Tibial artery (tissue), 4 donors: ENCODE data around the gene ZNF57.

Experiments used
- DNase-seq, 2 donors: peaks; one replicate each; pipeline ENCODE4 v3.0.0-alpha.2; 2019
- H3K27ac ChIP-seq, 2 donors: fragments of 200-600 bp; sonication (generic) in 1 of 2; 1 replicate in 1 of 2; 2 replicates in 1 of 2; pipeline ENCODE4 v1.5.1; 2018 to 2019; ENCODE audit warnings: mild to moderate bottlenecking in 1 of 2
- H3K27me3 ChIP-seq, 2 donors: fragments of 200-600 bp; sonication (generic) in 1 of 2; one replicate each; pipeline versions ENCODE4 v1.5.1 to v1.6.0; 2016 to 2019
- H3K36me3 ChIP-seq, 3 donors: fragments of 200-600 bp; sonication (generic) in 2 of 3; one replicate each; pipeline ENCODE4 v1.5.1; 2016 to 2019; ENCODE audit warnings: mild to moderate bottlenecking in 2 of 3
- H3K4me1 ChIP-seq, 4 donors: fragments of 200-600 bp; sonication (generic) in 2 of 4; 1 replicate in 3 of 4; 2 replicates in 1 of 4; pipeline ENCODE4 v1.5.1; 2016 to 2019
- H3K4me3 ChIP-seq, 2 donors: fragments of 200-600 bp; sonication (generic) in 1 of 2; 1 replicate in 1 of 2; 2 replicates in 1 of 2; pipeline ENCODE4 v1.5.1; 2018 to 2019; ENCODE audit warnings: mild to moderate bottlenecking in 2 of 2
- H3K9me3 ChIP-seq, 3 donors: fragments of 200-600 bp; sonication (generic) in 1 of 3; one replicate each; pipeline ENCODE4 v1.5.1; 2016 to 2019
- intact Hi-C: fragments of 100-400 bp; cut with DNase I; formaldehyde crosslinking; loops from one replicate; pipeline ENCODE4 v1.15.0; 2023; ENCODE audit warnings: low total_unique reads
- TF ChIP-seq, protein P1 (sequence below), 2 experiments: fragments of 200-600 bp in 1 of 2; fragments of 450-650 bp in 1 of 2; IDR thresholded peaks; one replicate each; pipeline ENCODE4 v1.5.1; 2017 to 2019; ENCODE audit warnings: antibody characterized with exemption in 2 of 2, mild to moderate bottlenecking in 1 of 2, moderate library complexity in 1 of 2

The ZNF57 gene

DNA sequence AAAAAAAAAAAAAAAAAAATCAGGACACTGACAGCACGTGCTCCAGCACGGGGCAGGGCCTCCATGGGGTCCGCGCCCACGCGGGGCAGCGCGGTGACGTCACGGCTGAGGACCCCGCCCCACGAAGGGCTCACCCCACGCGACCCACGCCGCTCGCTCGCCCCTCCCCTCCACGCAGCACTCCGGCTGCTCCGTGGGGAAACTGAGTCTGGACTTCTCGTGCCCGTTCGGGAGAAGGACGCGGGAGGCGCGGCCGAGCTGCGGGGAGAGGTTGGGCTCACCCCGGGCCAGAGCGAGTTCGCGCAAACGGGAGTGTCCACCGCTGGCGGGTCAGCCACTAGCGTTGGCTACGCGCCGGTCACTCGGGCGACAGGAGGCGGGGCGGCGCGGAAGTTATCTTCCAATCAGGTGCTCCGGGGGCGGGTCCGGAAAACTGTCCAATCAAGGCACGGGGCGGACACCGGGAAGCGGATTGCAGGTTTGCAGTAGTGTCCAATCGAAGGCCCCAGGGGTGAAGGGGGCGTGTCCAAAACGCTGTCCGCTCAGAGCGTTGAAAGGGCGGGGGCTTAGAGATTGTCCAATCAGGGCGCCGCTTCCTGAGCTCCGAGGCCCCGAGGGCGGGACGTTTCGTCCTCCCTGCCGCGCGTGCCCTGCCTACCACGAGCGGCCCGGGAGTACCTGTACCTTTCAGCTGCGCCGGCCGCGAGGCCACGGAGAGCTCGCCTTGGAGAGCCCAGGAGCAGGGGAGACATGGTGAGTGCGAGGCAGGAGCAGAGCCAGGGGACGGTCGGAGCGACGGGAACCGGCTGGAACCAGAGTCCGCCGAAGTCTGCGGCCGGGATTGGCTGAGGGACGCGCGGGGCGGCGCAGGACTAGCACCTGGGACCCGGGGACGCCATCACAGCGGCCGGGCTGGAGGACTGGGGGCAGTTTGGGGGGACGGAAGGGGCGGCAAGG lies at the start of gene ZNF57:
ZNF57 (plus strand) TSS at position 633 of the 957 bp plus-strand sequence; CDS start at position 751, 118 bp downstream.
- Histone ChIP-seq H3K4me3 (peak within 1 kb of the TSS; percentile 77), H3K27ac (peak within 1 kb of the TSS; percentile 66 to 73), H3K9me3 (peaks cover 0 to 7% (median 0%) of the 10 kb centered on the region in 3 donors), H3K27me3 (no peaks in the 10 kb centered on the region), H3K36me3 (no peaks in the 10 kb centered on the region), H3K4me1 (peaks cover 0 to 17% (median 8%) of the 10 kb centered on the region in 4 donors)
- peak; percentile 100 for DNase-seq
- TF ChIP-seq, protein P1, sequence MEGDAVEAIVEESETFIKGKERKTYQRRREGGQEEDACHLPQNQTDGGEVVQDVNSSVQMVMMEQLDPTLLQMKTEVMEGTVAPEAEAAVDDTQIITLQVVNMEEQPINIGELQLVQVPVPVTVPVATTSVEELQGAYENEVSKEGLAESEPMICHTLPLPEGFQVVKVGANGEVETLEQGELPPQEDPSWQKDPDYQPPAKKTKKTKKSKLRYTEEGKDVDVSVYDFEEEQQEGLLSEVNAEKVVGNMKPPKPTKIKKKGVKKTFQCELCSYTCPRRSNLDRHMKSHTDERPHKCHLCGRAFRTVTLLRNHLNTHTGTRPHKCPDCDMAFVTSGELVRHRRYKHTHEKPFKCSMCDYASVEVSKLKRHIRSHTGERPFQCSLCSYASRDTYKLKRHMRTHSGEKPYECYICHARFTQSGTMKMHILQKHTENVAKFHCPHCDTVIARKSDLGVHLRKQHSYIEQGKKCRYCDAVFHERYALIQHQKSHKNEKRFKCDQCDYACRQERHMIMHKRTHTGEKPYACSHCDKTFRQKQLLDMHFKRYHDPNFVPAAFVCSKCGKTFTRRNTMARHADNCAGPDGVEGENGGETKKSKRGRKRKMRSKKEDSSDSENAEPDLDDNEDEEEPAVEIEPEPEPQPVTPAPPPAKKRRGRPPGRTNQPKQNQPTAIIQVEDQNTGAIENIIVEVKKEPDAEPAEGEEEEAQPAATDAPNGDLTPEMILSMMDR (IDR thresholded peaks at IDR 0.05), result peak in 1 of 2 experiments; percentile 14
- intact Hi-C loops, result no loop called here

DNA sequence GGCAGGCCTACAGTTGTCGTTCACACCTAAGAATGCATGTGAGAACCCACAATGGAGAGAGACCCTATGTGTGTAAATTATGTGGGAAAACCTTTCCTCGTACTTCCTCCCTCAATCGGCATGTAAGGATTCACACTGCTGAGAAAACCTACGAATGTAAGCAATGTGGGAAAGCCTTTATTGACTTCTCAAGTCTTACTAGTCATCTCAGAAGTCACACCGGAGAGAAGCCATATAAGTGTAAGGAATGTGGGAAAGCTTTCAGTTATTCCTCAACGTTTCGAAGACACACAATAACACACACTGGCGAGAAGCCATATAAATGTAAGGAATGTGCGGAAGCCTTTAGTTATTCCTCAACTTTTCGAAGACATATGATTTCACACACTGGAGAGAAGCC lies 48.1 kb upstream of the ZNF57 start:
- H3K4me3 ChIP-seq, result no peak overlapping the region

GRCh38 chr19:2853015-2853606 lies 47.6 kb upstream of the ZNF57 start:
- intact Hi-C loops, result no loop called here
- Histone ChIP-seq H3K4me1 (no peaks in the 10 kb centered on the region), H3K9me3 (peaks cover 11 to 100% (median 95%) of the 10 kb centered on the region in 3 donors), H3K27ac (no peak overlapping the region), H3K4me3 (no peak overlapping the region), H3K27me3 (no peaks in the 10 kb centered on the region), H3K36me3 (peaks cover 73 to 91% (median 76%) of the 10 kb centered on the region in 3 donors)
- TF ChIP-seq, protein P1 (IDR thresholded peaks at IDR 0.05), result no peak
- DNase-seq, result no peak

More for the DNA sequence above, 48.1 kb upstream of the ZNF57 start:
- no peak for DNase-seq
- Histone ChIP-seq H3K4me1 (no peaks in the 10 kb centered on the region), H3K27me3 (no peaks in the 10 kb centered on the region), H3K9me3 (peaks cover 11 to 100% (median 90%) of the 10 kb centered on the region in 3 donors), H3K27ac (no peak overlapping the region), H3K36me3 (peaks cover 73 to 86% (median 74%) of the 10 kb centered on the region in 3 donors)
- TF ChIP-seq, protein P1 (IDR thresholded peaks at IDR 0.05), result no peak
- intact Hi-C loops, result no loop called here

- DNase-seq, result no peak
- Histone ChIP-seq H3K4me1 (no peaks in the 10 kb centered on the region), H3K27me3 (no peaks in the 10 kb centered on the region), H3K4me3 (no peak overlapping the region), H3K27ac (no peak overlapping the region), H3K36me3 (peaks cover 77 to 96% (median 83%) of the 10 kb centered on the region in 3 donors), H3K9me3 (peaks cover 11 to 100% (median 98%) of the 10 kb centered on the region in 3 donors)
- intact Hi-C loops, result no loop called here
- TF ChIP-seq, protein P1 (IDR thresholded peaks at IDR 0.05), result no peak
Measured at GRCh38 chr19:2854849-2855248, 45.9 kb upstream of the ZNF57 start.

- intact Hi-C loops, result no loop called here
- no peak for DNase-seq
- Histone ChIP-seq H3K36me3 (peaks cover 60 to 79% (median 65%) of the 10 kb centered on the region in 3 donors), H3K27me3 (no peaks in the 10 kb centered on the region), H3K27ac (no peak overlapping the region), H3K4me3 (no peak overlapping the region), H3K9me3 (peaks cover 8 to 94% (median 91%) of the 10 kb centered on the region in 3 donors), H3K4me1 (no peaks in the 10 kb centered on the region)
- TF ChIP-seq, protein P1 (IDR thresholded peaks at IDR 0.05), result no peak
Measured at GRCh38 chr19:2856457-2857050, 44.2 kb upstream of the ZNF57 start.
